ENCODE data around the gene TRAPPC6A.

DNA sequence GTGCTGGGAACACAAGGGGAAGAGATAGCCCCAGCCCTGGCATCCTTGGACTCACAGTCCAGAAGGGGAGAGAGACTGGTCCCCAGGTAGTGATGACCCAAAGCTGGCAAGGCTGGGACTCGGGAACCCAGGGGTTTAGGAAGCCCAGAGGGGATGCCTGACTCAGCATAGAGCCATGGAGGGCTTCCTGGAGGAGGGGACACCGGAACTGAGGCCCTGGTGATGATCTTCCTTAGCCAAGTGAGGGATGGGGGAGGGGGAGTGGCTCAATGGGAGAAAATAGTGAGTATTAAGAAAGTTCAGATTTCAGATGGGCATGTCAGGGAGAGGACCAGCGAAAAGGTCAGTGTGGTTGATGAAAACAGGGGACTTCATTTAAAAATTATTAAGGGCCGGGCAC lies 40.4 kb upstream of the TRAPPC6A start:
- TF ChIP-seq EZH2 (IDR thresholded peaks at IDR 0.05; ENCODE audit: low read length, missing control alignments), result no peak
- TF ChIP-seq, protein P1, sequence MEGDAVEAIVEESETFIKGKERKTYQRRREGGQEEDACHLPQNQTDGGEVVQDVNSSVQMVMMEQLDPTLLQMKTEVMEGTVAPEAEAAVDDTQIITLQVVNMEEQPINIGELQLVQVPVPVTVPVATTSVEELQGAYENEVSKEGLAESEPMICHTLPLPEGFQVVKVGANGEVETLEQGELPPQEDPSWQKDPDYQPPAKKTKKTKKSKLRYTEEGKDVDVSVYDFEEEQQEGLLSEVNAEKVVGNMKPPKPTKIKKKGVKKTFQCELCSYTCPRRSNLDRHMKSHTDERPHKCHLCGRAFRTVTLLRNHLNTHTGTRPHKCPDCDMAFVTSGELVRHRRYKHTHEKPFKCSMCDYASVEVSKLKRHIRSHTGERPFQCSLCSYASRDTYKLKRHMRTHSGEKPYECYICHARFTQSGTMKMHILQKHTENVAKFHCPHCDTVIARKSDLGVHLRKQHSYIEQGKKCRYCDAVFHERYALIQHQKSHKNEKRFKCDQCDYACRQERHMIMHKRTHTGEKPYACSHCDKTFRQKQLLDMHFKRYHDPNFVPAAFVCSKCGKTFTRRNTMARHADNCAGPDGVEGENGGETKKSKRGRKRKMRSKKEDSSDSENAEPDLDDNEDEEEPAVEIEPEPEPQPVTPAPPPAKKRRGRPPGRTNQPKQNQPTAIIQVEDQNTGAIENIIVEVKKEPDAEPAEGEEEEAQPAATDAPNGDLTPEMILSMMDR (conservative IDR thresholded peaks at IDR 0.05 in 1 of 2, IDR thresholded peaks at IDR 0.05 in 1 of 2; ENCODE audit: low read depth in 1 of 2, low read length in 2 of 2), result no peak

Data from fibroblast of lung (primary cell).